ENCODE data around the gene MEIOSIN.

Gene MEIOSIN

DNA sequence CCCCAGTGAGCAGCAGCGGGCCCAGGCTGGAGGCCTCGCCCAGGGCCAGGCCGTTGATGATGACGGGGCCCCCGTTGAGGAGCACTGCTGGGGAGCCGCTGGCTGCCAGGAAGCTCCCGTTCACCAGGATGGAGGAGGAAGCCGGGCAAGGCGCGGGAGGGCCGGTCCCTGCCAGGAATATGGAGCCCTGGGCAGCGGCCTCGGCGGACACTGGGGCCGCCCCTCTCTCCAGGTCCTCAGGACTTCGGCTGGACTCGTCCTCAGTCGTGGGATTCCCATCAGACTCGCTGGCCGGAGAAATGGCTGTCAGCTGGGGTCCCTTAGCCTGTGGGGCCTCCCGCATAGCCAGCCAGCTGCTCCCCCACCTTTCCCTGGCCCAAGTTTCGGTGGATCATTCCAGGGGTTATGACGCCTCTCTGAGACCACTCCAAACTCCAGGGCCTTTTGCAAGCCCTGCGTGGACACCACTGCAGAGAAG lies 33.7 kb downstream of the MEIOSIN start:
- DNase-seq = no peak

DNA sequence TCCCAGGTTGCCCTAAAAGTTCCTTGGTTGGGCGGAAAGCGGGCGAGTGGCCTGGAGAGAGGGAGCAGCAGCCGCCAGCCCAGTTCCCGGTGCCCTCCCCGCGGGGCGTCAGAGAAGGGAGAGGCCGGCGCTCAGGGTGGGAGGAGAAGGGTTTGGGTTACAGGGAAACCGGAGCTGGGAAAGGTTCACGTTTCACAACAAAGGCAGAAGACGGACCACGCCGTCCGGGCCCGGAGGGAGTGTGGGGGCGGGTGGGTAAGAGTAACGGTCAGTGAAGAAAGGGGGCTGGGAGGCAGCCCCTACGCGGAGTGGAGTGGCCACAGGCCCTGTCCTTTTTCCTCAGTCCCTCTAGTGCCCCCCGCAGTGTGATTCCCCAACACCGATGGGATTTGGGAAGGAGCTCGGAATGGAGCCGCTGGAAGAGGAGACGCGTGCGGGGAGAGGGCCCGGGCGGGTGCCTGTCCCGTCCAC lies 34.2 kb downstream of the MEIOSIN start:
- DNase-seq = peak; percentile 60

- no peak for DNase-seq
These were observed 34.8 kb downstream of the MEIOSIN start for GRCh38 chr19:45767881-45768654.

DNA sequence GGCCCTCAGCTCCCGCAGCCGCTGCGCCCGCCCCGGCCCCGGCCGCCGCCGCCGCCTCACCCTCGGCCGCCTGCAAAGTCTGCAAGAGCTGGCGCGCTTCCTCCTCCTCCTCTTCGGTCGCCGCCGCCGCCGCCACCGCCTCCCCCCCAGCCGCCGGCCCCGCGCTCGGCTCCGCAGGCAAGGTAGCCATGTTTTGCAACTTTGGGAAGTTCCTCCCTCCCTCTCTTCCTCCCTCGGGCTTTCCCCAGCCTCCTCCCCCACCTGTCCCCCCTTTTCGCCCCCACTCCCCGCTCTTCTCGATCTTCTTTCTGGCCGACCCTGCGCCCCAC lies 35.4 kb downstream of the MEIOSIN start:
- DNase-seq = no peak

DNA sequence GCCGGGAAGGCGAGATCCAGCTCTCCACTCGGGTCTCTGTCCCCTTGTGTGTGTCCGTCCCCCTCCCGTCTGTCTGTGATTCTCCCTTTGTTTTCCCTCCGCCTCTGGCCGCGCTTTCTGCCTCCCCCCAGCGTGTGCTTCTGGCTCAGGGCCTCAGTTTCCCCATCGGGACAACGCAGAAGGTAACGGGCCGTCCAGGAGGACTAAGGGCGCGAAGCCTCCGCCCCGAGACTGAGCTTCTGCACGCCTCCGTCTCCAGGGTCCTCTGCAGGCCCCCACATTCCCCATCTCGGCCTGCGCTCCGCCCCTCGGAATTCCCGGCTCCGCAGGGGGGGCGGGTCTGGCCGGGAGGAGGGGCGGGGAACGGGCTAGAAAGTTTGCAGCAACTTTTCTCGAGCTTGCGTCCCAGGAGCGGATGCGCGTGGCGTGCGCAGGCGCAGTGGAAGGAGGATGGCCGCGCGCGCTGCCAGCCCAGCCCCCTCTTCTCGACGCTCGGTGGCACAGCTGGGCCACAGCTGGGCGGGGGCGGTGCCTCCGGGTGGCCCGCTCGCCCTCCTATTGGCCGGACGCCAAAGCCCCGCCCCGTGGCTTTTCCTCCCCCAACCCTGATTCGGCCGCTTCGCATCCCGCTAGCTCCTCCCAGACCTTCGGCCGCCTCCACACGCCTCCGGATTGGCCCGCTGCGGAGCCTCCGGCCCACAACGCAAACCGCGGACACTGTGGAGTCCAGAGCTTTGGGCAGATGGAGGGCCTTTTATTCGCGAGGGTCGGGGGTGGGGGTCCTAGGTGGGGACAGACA lies 35.9 kb downstream of the MEIOSIN start, which contains the start of gene SIX5:
Gene SIX5, minus strand, starts transcription at position 269 of the 799 bp plus-strand sequence. CDS start 408 bp downstream, outside the sequence.
- DNase-seq = peak; percentile 94

DNA sequence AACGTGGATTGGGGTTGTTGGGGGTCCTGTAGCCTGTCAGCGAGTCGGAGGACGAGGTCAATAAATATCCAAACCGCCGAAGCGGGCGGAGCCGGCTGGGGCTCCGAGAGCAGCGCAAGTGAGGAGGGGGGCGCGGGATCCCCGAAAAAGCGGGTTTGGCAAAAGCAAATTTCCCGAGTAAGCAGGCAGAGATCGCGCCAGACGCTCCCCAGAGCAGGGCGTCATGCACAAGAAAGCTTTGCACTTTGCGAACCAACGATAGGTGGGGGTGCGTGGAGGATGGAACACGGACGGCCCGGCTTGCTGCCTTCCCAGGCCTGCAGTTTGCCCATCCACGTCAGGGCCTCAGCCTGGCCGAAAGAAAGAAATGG lies 36.6 kb downstream of the MEIOSIN start:
- no peak for DNase-seq

DNA sequence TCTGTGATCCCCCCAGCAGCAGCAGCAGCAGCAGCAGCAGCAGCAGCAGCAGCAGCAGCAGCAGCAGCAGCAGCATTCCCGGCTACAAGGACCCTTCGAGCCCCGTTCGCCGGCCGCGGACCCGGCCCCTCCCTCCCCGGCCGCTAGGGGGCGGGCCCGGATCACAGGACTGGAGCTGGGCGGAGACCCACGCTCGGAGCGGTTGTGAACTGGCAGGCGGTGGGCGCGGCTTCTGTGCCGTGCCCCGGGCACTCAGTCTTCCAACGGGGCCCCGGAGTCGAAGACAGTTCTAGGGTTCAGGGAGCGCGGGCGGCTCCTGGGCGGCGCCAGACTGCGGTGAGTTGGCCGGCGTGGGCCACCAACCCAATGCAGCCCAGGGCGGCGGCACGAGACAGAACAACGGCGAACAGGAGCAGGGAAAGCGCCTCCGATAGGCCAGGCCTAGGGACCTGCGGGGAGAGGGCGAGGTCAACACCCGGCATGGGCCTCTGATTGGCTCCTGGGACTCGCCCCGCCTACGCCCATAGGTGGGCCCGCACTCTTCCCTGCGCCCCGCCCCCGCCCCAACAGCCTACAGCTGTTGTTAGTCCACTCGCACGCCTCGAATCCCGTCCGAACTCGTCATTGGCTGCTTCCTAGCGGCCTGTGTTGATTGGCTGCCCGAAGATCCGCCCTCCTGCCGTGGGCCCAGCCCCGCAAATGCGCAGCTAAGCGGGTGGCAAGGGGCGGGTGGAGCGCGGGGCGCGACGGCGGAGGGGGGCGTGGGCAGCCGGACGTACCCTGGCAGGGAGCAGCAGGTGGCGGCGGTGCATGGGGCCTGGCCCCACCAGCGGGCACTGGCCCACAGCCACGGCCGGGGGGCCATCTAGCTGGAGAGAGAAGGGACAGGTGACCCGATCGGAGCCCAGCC lies 37.2 kb downstream of the MEIOSIN start:
- peak; percentile 97 for DNase-seq

DNA sequence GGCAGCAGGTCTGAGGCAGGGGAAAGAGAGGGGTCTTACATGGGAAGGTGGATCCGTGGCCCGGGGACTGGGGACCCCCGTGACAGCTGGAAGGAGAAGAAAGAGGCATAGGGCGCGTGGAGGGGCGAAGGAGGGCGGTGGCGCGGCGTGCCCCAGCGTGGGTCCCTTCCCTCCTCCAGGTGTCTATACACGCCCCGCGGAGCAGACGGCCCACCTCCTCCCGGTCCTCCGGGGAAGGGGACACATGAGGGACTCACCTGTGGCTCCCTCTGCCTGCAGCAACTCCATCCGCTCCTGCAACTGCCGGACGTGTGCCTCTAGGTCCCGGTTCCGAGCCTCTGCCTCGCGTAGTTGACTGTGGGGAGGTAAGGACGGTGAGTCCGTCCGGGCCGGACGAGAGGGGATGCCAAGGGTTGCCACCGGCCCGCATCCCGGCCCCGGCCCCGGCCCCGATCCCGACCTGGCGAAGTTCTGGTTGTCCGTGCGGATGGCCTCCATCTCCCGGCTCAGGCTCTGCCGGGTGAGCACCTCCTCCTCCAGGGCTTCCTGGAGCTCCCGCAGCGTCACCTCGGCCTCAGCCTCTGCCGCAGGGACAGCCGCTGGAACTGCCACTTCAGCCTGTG lies 38.2 kb downstream of the MEIOSIN start:
- DNase-seq = no peak

DNA sequence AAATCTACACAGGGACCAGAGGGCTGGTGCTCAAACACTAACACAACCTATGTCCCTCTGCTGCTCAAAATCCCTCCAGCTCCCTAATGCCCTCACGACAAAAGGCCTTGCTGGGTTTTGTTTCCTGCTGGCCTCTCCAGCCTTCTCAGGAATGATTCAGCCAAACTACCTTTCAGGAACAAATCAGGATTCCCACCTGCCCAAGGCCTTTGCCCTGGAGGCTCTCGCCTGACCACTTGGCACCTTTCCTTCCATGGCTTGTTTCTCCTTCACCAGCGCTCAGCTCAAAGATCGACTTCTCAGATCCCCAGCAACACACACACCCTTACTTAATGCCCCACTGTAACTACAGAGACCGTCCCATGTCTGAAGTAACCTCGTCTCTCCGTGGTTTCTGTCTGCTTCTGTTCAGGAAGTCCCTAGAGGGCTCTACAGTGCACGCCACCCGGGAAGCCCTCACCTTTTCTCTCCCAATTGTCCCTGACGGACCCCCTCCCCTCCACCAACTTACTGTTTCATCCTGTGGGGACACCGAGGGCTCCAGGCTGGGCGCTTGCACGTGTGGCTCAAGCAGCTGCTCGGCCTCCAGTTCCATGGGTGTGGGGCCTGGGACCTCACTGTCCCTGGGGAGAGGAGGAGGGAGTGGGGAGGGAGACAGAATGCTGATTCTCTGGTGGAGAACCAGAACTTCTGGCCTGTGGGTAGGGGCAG lies 39.0 kb downstream of the MEIOSIN start:
- DNase-seq = no peak

DNA sequence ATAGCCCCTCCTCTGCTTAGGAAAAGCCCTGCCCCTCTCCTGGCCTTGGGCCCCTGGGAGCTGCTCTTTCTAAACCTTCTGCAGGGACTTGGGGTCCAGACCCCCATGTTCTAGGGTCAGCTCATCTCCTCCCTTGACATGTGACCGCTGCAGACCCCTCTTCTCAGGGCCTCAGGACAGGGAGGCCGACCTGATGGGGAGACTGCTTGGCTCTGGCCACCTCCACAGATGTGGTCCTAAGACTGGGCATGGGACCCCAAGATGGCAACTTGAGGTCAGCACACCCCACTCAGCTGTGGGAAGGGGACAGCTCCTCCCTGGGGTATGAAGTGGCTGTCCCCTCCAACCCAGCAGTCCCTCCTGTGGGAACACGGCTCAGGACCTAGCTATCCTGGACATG lies 39.7 kb downstream of the MEIOSIN start:
- no peak for DNase-seq

DNA sequence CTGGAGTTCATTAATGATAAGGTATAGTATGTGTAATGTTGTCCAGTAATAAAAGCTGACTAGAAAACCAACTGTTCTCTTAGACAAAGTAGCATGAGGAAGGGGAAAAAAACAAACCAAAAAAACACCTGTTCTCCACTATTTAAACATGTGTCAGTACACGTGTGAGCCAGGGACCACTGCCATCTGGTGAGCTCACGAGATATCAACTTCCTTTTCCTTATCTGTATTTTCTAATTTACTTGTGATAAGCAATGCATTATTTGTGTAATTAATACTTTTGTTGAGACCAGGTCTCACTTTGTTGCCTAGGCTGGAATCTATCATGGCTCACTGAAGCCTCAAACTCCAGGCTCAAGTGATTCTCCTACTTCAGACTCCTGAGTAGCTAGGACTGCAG lies 40.1 kb downstream of the MEIOSIN start:
- DNase-seq = peak; percentile 15

DNA sequence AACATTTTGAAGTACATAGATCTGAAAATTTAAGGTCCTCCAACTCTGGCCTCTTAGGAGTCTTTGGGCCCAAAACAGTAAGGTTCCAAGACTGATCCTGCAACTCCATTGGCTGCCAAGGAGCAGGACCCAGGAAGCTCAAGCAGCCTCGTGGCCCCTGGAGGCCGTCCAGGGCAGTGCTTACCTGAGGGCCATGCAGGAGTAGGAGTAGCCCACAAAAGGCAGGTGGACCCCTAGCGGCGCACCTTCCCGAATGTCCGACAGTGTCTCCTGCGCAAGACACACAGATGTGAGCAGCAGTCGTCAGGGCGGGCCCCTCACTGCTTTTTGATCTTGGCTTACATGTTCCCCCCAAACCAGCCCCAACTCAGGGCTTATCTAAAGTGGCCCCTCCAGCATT lies 41.5 kb downstream of the MEIOSIN start:
- DNase-seq = no peak

- no peak for DNase-seq
These were observed 44.2 kb downstream of the MEIOSIN start for GRCh38 chr19:45777395-45777961.

GRCh38 chr19:45778010-45778661 lies 44.9 kb downstream of the MEIOSIN start:
- DNase-seq = no peak

DNA sequence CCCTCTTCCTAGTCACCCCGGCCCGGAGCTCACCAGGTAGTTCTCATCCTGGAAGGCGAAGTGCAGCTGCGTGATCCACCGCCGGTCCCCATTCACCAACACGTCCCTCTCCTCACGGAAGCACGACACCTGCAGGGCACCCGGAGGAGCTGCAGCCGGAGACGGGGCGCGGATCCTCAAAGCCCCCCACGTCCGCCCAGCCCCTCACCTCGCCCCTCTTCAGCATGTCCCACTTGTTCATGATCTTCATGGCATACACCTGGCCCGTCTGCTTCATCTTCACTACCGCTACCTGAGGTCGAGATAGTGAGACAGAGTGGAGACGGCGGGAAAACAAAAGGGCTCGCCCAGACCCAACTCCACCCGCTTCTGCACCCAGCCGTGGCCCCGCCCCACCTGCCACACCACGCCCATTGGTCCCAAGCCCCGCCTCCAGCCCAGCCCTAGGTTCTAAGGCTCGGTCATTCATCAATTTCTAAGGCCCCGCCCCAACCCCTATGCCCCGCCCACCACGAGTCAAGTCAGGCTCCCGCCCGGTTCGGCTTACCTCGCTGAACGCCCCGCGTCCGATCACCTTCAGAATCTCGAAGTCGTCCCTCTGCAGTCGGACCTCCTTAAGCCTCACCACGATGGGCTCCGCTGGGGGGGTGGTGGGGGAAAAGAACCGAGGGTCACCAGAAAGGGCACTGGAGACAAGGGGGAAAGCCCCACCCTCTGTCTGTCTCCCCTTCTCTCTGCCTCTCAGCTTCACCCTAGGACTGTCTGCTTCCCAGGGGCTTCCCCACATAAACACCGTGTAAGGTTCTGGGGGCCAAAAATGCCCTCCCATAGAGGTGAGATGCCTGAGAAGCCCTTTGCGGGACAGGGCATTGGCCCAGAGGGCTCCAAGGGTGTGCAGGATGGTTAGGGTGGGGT lies 46.2 kb downstream of the MEIOSIN start:
- no peak for DNase-seq

DNA sequence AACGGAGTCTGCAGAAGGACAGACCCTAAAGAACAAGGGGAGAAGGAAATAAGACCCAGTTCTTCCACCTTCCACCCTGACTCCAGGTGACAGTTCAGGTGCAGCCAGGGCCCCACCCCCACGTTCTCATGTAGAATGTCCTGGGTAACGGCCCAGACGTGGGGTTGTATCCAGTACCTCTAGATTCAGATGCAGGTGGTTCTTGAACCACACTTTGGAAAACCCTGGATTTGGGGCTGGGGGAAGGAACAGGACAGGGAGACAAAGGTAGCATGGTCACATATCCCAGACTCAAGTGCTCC lies 46.9 kb downstream of the MEIOSIN start:
- no peak for DNase-seq

DNA sequence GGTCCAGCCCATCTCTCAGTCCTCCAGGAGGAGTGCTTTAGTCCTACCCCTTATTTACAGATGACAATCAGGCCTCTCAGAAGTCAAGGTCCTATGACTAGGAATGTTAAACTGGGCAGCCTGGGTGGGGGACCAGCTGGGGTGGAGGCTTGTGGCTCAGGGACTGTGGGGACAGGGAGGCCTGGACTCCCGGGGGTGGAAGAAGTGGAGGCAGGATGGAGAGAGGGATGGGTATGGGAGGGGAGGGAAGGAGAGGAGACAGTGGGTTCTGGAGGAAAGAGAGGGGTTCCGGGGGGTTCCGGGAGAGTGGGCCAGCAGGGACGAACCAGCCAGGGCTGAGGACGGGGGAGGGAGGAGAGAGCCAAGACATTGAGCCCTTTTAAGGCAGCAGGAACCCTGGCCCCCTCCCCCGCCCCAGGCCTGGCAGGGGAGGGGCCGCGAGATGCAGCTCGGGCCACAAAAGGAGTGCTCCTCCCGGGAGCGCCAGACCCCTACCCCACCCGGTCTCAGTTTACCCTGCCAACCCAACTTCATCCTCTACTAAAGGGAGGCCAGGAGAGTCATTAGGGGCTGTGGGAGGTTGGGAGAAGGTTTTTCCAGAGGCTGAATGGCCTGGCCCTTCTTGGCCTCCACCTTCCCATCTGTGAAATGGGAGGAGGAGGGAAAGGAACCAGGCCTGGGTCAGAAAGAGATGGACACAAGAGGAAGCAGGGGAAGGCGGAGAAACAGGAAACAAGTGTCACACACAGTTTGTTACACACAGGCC lies 47.4 kb downstream of the MEIOSIN start:
- DNase-seq = no peak

- peak; percentile 27 for DNase-seq
These were observed 48.2 kb downstream of the MEIOSIN start for GRCh38 chr19:45781214-45782161.

All from NCI-H2171 (cell line).